Esophagus squamous epithelium (tissue), 4 donors: ENCODE results near the gene FANK1.
"Not testable (repeated sequence)": the region's sequence is repeated elsewhere in the genome, so short reads cannot be mapped to it uniquely, and the experiment has no call there.

Source experiments
- POLR2A ChIP-seq, 4 donors: fragments of 450-650 bp; IDR thresholded peaks; one replicate each; pipeline ENCODE4 v1.6.1; 2017; ENCODE audit warnings: antibody characterized with exemption in 4 of 4, mild to moderate bottlenecking in 4 of 4, moderate library complexity in 3 of 4
- TF ChIP-seq, protein P1 (sequence below), 6 experiments: fragments of 450-650 bp in 4 of 6; fragments of 200-600 bp in 2 of 6; sonication (generic) in 2 of 6; IDR thresholded peaks; one replicate each; pipeline ENCODE4 v1.5.1; 2016 to 2019; ENCODE audit warnings: antibody characterized with exemption in 6 of 6, mild to moderate bottlenecking in 4 of 6, moderate library complexity in 4 of 6

DNA sequence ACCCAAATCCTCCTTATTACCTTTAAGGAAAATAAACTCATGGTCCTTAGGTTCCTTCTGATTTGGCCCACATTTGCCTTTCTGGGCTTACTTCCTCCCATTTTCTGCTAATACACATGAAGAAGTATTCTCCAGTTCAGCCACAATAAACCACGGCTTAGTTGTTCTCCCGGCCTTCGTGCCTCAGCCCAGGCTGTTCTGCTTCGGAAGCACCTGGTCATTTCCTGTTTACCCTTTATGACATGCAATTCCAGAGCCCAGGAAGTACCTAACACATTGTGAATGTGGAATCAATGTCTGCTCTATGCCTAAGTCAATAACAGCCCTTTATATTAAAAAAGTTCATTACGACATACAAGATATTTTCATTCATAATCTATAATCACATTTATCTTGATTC is 4.0 kb upstream of the FANK1 start:
- TF ChIP-seq, protein P1, sequence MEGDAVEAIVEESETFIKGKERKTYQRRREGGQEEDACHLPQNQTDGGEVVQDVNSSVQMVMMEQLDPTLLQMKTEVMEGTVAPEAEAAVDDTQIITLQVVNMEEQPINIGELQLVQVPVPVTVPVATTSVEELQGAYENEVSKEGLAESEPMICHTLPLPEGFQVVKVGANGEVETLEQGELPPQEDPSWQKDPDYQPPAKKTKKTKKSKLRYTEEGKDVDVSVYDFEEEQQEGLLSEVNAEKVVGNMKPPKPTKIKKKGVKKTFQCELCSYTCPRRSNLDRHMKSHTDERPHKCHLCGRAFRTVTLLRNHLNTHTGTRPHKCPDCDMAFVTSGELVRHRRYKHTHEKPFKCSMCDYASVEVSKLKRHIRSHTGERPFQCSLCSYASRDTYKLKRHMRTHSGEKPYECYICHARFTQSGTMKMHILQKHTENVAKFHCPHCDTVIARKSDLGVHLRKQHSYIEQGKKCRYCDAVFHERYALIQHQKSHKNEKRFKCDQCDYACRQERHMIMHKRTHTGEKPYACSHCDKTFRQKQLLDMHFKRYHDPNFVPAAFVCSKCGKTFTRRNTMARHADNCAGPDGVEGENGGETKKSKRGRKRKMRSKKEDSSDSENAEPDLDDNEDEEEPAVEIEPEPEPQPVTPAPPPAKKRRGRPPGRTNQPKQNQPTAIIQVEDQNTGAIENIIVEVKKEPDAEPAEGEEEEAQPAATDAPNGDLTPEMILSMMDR (IDR thresholded peaks at IDR 0.05): not testable (repeated sequence)
- not testable (repeated sequence) for TF ChIP-seq POLR2A (IDR thresholded peaks at IDR 0.05)
